ENCODE data around the gene RFX4. TPM values are rescaled to one million over a fixed set of nuclear protein-coding genes. Genes with fewer than 3 reads are reported as not detected.

The RFX4 gene
- total and polyA plus RNA-seq, 7 donors, result 0.56 TPM; not detected in 6

DNA sequence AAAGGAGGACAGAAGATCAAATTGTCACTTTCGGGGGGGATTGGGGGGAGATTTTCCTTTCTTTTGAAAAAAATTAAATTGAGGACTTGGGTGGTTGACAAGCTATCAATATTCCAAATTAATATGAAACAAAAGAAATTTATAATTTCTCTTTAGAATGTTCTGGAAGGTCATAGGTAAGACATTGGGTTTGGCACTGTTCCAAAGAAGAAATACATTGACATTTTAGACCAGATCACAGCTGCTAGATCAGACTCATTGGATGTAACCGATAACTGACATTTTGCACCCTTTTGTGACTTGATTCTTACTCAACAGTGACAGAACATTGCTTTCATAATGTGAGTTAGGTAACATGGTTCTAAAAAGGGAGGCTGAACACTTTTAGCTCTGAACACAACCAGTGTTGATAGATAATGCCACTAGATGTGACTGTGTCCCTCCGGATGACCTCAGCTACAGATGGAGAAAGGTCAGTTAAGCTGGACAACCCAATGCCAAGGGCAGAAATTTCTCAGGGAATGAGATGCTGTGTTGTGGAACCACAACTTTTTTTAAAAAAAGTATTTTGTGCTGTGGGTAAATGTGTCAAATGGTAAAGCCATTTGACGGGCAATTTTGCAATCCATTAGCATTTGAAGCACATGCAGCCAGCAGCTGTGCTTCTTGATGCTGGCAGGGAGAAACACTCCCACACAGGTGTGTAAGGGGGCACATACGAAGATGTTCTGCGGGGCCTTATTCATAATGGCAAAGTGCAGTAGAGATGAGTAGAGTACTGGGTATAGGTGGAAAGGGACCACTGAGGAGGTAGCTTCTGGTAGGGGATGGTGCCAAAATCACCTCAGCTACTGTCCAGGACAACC is 62.9 kb downstream of the RFX4 start:
- DNase-seq (no peak), ATAC-seq (peak in 3 of 4 donors; percentile 57 to 69 (median 67))
- Histone ChIP-seq H3K36me3 (ENCODE audit: insufficient read depth in 1 of 2, low read depth in 1 of 2) (no peaks in the 10 kb centered on the region), H3K27ac (no peak overlapping the region), H3K27me3 (ENCODE audit: insufficient read depth in 3 of 3, low read length in 2 of 3) (no peaks in the 10 kb centered on the region), H3K4me1 (no peaks in the 10 kb centered on the region), H3K9me3 (no peaks in the 10 kb centered on the region), H3K4me3 (peak overlapping the region; percentile 44)
- TF ChIP-seq, protein P1, sequence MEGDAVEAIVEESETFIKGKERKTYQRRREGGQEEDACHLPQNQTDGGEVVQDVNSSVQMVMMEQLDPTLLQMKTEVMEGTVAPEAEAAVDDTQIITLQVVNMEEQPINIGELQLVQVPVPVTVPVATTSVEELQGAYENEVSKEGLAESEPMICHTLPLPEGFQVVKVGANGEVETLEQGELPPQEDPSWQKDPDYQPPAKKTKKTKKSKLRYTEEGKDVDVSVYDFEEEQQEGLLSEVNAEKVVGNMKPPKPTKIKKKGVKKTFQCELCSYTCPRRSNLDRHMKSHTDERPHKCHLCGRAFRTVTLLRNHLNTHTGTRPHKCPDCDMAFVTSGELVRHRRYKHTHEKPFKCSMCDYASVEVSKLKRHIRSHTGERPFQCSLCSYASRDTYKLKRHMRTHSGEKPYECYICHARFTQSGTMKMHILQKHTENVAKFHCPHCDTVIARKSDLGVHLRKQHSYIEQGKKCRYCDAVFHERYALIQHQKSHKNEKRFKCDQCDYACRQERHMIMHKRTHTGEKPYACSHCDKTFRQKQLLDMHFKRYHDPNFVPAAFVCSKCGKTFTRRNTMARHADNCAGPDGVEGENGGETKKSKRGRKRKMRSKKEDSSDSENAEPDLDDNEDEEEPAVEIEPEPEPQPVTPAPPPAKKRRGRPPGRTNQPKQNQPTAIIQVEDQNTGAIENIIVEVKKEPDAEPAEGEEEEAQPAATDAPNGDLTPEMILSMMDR (IDR thresholded peaks at IDR 0.05), result no peak
- 48 to 75% (median 52%) methylated on average over 6 of the region's 6 CpGs for WGBS, 3 donors
- intact Hi-C loops (cut with DNase I), result no loop called here

DNA sequence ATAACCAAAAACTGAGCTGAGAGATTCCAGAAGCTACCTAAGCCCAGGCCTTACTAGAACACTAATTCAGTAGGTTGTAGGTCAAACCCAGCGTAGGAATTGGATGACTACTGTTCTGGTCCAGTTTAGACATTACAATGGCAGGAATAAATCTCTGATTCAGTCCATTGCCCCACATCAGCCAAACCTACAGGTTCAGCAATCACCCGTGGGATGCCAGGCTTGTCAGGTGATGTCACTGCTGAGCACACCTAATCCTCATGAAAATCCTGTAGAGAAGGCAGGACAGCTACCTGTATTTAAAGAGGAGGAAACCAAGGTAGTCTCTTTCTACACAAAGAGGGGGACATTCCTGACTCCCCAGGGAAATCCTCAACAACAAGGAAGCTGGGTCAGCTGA is 63.7 kb downstream of the RFX4 start:
- ATAC-seq, result no peak
- WGBS, 3 donors, result 76 to 87% (median 82%) methylated on average over 2 of the region's 2 CpGs

DNA sequence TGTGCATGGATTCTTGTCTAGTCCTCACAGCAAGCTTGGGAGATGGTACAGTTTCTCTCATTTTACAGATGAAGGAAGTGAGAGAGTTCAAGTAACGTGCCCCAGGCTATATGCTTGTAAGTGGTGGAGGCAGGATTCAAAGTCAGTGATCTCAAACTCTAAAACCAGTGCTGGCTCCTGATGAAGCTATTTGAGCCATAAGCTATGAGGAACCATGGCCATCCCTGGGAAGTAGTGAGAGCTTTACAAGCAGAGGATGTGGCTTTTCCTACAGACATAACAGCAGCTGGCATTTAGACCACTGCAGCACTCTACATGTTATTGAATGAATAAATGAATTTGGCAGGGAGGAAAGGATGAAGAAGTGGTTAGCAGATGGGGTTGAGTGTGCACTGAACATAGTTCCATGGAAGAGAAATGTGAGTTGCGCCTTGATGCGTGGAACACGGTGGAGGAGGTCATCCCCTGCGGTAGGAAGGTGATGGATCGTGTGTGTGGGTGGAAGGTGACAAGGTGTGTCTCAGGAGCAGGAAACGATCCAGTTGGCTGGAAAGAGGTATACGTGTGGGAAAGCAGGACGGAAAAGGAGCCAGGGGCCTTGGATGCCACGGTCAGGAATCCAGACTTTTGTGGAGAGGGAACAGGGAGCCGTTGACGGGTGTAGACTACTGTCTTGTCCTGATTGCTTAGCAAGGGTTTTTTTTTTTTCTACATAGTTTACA is 65.2 kb downstream of the RFX4 start:
- 82 to 83% (median 82%) methylated on average over 12 of the region's 12 CpGs for WGBS, 3 donors
- no peak overlapping the region for H3K4me3 ChIP-seq
- H3K9me3 ChIP-seq, result no peaks in the 10 kb centered on the region
- H3K4me1 ChIP-seq, result no peaks in the 10 kb centered on the region
- intact Hi-C loops (cut with DNase I), result no loop called here
- no peak overlapping the region for H3K27ac ChIP-seq
- TF ChIP-seq, protein P1 (IDR thresholded peaks at IDR 0.05), result no peak
- H3K36me3 ChIP-seq (ENCODE audit: insufficient read depth in 1 of 2, low read depth in 1 of 2), result no peaks in the 10 kb centered on the region
- DNase-seq (no peak), ATAC-seq (no peak)
- no peaks in the 10 kb centered on the region for H3K27me3 ChIP-seq (ENCODE audit: insufficient read depth in 3 of 3, low read length in 2 of 3)

More for the DNA sequence above, 63.7 kb downstream of the RFX4 start:
- Histone ChIP-seq H3K9me3 (no peaks in the 10 kb centered on the region), H3K4me1 (no peaks in the 10 kb centered on the region), H3K4me3 (no peak overlapping the region), H3K36me3 (ENCODE audit: insufficient read depth in 1 of 2, low read depth in 1 of 2) (no peaks in the 10 kb centered on the region), H3K27ac (no peak overlapping the region), H3K27me3 (ENCODE audit: insufficient read depth in 3 of 3, low read length in 2 of 3) (no peaks in the 10 kb centered on the region)
- DNase-seq, result no peak
- TF ChIP-seq, protein P1 (IDR thresholded peaks at IDR 0.05), result no peak
- intact Hi-C loops (cut with DNase I), result no loop called here

DNA sequence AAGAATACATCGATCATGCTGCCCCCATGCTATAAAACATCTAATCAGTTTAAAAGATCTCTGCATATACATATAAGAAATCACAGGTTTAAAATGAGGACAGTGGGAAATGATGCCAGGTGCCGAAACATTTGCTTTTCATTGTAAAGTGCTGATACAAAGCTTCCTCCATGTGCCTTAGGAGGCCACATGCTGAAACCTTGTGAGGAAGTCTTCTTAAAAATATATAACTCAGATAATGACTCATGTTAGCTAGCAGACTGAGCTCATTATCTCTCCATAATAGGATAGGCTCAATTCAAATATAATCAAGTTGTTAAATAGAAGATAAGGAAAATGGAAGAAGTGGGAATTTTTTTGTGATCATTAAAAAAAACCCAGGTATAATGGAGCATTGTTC is 65.9 kb downstream of the RFX4 start:
- intact Hi-C loops (cut with DNase I), result no loop called here
- Histone ChIP-seq H3K4me1 (no peaks in the 10 kb centered on the region), H3K4me3 (no peak overlapping the region), H3K9me3 (no peaks in the 10 kb centered on the region), H3K27ac (no peak overlapping the region), H3K36me3 (ENCODE audit: insufficient read depth in 1 of 2, low read depth in 1 of 2) (no peaks in the 10 kb centered on the region), H3K27me3 (ENCODE audit: insufficient read depth in 3 of 3, low read length in 2 of 3) (peaks cover 0 to 3% (median 0%) of the 10 kb centered on the region in 3 donors)
- no peak for ATAC-seq
- TF ChIP-seq, protein P1 (IDR thresholded peaks at IDR 0.05), result no peak
- WGBS, 3 donors, result 85 to 91% (median 86%) methylated on average over 2 of the region's 2 CpGs
- no peak for DNase-seq
